Measurements from ENCODE around the gene PLEKHO1.
"Not testable (repeated sequence)": the region's sequence is repeated elsewhere in the genome, so short reads cannot be mapped to it uniquely, and the experiment has no call there.

The PLEKHO1 gene

DNA sequence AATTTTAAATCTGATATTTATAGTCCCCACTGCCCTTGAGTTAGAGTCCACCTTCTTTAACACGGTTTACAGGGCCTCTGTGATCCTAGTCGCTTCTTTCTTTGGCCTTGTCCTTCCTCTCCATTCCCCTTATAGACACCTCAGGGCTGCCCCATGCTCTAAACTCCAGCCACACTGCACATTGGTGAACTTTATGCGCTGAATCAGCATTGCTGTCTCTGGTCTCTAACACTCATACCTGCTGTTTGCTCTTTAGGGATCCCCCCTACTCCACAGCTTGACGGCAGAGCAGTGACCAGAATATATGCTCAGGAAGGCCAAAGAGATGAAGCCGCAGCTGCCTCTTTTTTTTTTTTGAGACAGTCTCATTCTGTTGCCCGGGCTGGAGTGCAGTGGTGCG lies 30.2 kb downstream of the PLEKHO1 start:
- no peak for DNase-seq

DNA sequence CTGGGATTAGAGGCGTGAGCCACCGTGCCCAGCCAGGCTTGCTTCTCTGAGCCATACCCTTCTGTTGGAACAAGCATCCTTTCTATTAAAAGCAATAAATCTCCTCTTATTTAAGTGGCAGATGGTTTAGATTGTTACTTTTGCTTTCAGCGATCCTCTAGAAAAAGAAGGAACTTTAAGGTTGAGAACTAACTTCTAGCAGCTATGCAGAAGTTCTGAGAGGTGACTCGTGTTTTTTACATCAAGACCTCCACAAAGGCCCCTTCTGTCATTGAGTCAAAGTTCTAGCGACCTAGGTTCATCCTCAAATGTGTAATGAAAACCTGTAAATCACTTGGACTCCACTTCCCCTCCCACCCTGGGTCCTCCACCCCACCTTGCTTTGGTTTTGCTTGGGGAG lies 30.8 kb downstream of the PLEKHO1 start:
- no peak for DNase-seq

DNA sequence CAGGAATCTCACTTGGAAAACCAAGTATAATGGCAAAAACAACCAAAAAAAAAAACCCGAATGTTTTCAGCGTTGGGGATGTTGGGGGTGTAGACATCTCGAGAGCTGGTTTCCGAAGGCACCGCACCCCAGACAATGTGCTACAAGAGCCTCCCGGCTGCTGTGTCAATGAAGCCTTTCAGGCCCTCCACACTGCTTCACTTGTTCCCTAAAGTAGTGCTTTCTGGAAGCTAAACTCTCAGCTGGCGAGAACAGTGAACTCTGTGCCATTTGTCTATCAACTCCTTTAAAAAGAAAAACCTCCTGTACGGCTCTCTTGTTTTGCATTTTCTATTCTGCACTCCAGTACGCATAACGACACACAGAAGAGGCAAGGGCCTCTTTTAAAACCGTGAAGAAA lies 32.5 kb downstream of the PLEKHO1 start:
- DNase-seq = no peak

- no peak for DNase-seq
Observed at GRCh38 chr1:150183061-150183460, 33.3 kb downstream of the PLEKHO1 start.

GRCh38 chr1:150185481-150185880 lies 35.8 kb downstream of the PLEKHO1 start:
- DNase-seq = no peak

DNA sequence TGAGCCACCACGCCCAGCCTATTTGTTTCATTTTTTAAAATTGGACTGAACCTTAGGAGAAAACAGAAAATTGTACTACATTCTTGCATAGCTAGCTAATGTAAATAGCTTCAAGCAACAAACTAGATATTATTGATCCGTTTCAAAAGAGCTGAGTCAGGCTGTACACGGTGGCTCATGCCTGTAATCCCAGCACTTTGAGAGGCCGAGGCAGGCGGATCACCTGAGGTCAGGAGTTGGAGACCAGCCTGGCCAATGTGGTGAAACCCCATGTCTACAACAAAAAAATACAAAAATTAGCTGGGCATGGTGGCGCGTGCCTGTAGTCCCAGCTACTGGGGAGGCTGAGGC lies 36.7 kb downstream of the PLEKHO1 start:
- not testable (repeated sequence) for DNase-seq

GRCh38 chr1:150186789-150187559 lies 37.3 kb downstream of the PLEKHO1 start:
- peak; percentile 22 for DNase-seq

- DNase-seq = no peak
Observed at GRCh38 chr1:150187560-150187931, 37.8 kb downstream of the PLEKHO1 start.

GRCh38 chr1:150192012-150192411 lies 42.3 kb downstream of the PLEKHO1 start:
- DNase-seq = no peak

DNA sequence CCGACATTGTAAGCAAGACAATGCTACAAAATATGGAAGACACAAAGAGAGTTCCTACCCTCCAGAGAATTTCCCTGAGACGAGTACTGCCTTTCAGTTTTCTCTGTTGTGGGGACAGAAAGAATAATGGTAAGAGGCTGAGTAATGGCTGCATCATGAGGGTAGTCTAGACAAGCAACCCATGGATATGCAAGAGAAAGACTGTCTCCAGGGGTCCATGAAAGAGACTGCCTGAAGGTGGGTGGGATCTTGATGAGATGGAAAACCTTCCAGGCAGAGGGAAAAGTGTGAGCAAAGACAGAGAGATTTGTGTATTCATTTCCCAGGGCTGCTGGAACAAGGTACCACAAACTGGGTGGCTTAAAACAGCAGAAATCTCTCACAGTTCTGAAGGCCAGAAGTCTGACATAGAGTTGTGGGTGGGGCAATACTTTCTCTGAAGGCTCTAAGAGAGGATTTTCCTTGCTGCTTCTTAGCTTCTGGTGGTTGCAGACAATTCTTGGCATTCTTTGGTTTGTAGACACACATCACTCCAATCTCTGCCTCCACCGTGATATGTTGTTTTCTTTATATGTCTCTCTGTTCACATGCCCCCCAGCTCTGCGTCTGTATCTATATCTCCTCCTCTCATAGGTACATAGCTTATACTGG lies 44.8 kb downstream of the PLEKHO1 start:
- DNase-seq = no peak

DNA sequence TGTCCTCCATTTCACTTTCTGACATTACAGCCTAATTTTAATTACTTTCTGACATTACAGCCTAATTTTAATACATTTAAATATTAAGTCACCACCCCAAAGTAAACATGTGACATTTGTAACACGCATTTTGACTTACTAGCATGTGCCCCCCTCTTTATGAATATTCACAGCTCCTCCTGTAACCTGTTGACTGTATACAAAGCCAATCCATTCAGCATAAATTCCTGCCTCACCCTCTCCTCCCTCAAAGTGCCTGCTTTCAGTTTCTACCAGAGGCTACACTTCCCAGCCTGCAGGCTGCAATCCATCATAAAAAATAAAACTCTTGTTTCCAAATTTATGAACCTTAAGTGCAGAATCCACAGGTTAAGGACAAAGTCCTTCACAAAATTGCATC lies 46.7 kb downstream of the PLEKHO1 start:
- DNase-seq = no peak

- no peak for DNase-seq
Observed at GRCh38 chr1:150207281-150207971, 57.7 kb downstream of the PLEKHO1 start.

- DNase-seq = not testable (repeated sequence)
Observed at GRCh38 chr1:150208460-150208859, 58.7 kb downstream of the PLEKHO1 start.
